IMR-90 (cell line): ENCODE measurements around the gene MOCOS.

Source experiments
- BHLHE40 ChIP-seq: fragments of 150-350 bp; IDR thresholded peaks from 2 replicates; pipeline ENCODE4 v1.6.1; 2016; ENCODE audit warnings: mild to moderate bottlenecking, low read depth, low read length
- CEBPB ChIP-seq: IDR thresholded peaks from 2 replicates; pipeline ENCODE4 v1.6.1; 2012; ENCODE audit warnings: low read depth, low read length, improper control_type of control experiment
- CTCF ChIP-seq: conservative IDR thresholded peaks from 2 replicates; pipeline ENCODE4 v1.5.1; 2012; ENCODE audit warnings: mild to moderate bottlenecking, low read depth, low read length, improper control_type of control experiment
- ELK1 ChIP-seq: fragments of 150-350 bp; IDR thresholded peaks from 2 replicates; pipeline ENCODE4 v1.6.1; 2016; ENCODE audit warnings: low read depth, mild to moderate bottlenecking, low read length, moderate library complexity, borderline replicate concordance
- MXI1 ChIP-seq: IDR thresholded peaks from 2 replicates; pipeline ENCODE4 v1.6.1; 2012; ENCODE audit warnings: low read depth, mild to moderate bottlenecking, low read length, moderate library complexity, borderline replicate concordance
- NFE2L2 ChIP-seq: fragments of 150-350 bp; IDR thresholded peaks from 2 replicates; pipeline ENCODE4 v1.6.1; 2016; ENCODE audit warnings: low read depth, mild to moderate bottlenecking, low read length
- POLR2A ChIP-seq: IDR thresholded peaks from 2 replicates; pipeline ENCODE4 v1.6.1; 2012; ENCODE audit warnings: mild to moderate bottlenecking, low read depth, low read length
- RCOR1 ChIP-seq: IDR thresholded peaks from 2 replicates; pipeline ENCODE4 v1.6.1; 2012; ENCODE audit warnings: mild to moderate bottlenecking, low read length, improper control_type of control experiment; ENCODE audit not compliant: insufficient replicate concordance
- RFX5 ChIP-seq: IDR thresholded peaks from 2 replicates; pipeline ENCODE4 v1.8.0; 2012; ENCODE audit warnings: low read depth, mild to moderate bottlenecking, low read length, moderate library complexity
- SMC3 ChIP-seq: fragments of 150-350 bp; IDR thresholded peaks from 2 replicates; pipeline ENCODE4 v1.6.1; 2016; ENCODE audit warnings: low read depth, mild to moderate bottlenecking, antibody characterized with exemption, low read length, moderate library complexity
- USF2 ChIP-seq: fragments of 150-350 bp; IDR thresholded peaks from 2 replicates; pipeline ENCODE4 v1.6.1; 2017; ENCODE audit warnings: mild to moderate bottlenecking, antibody characterized with exemption, low read length, low read depth

GRCh38 chr18:36311026-36311570 is 123.8 kb downstream of the MOCOS start:
- TF ChIP-seq CTCF = no peak
- no peak for TF ChIP-seq ELK1
- no peak for TF ChIP-seq POLR2A
- no peak for TF ChIP-seq USF2
- TF ChIP-seq RFX5 = no peak
- no peak for TF ChIP-seq MXI1
- TF ChIP-seq SMC3 = no peak
- no peak for TF ChIP-seq RCOR1
- no peak for TF ChIP-seq CEBPB
- no peak for TF ChIP-seq BHLHE40
- TF ChIP-seq NFE2L2 = no peak
